Embryonic facial prominence (tissue), 1 donor: Measurements from ENCODE around the gene MED10.
"Not testable (repeated sequence)": the region's sequence is repeated elsewhere in the genome, so short reads cannot be mapped to it uniquely, and the experiment has no call there.

ENCODE experiments used
- DNase-seq: peaks from one replicate; pipeline ENCODE4 v3.0.0-alpha.2; 2016; ENCODE audit errors: extremely low spot score

MED10 gene

GRCh38 chr5:6373081-6373846, 5.1 kb downstream of the MED10 start:
- no peak for DNase-seq

- DNase-seq: no peak
Observed at GRCh38 chr5:6372251-6373080, 5.9 kb downstream of the MED10 start.

GRCh38 chr5:6371079-6371810, 7.1 kb downstream of the MED10 start:
- no peak for DNase-seq

GRCh38 chr5:6370580-6370979, 7.8 kb downstream of the MED10 start:
- DNase-seq: no peak

- DNase-seq: no peak
Observed at GRCh38 chr5:6365977-6366590, 12.3 kb downstream of the MED10 start.

- DNase-seq: no peak
Observed at GRCh38 chr5:6365142-6365976, 13.0 kb downstream of the MED10 start.

GRCh38 chr5:6363454-6364011, 14.8 kb downstream of the MED10 start:
- not testable (repeated sequence) for DNase-seq

- DNase-seq: no peak
Observed at GRCh38 chr5:6362846-6363245, 15.5 kb downstream of the MED10 start.

- DNase-seq: no peak
Observed at GRCh38 chr5:6361101-6361500, 17.2 kb downstream of the MED10 start.

- DNase-seq: no peak
Observed at GRCh38 chr5:6360323-6361072, 17.8 kb downstream of the MED10 start.

GRCh38 chr5:6359555-6360322, 18.6 kb downstream of the MED10 start:
- no peak for DNase-seq

- no peak for DNase-seq
Observed at GRCh38 chr5:6358434-6358820, 19.9 kb downstream of the MED10 start.

- not testable (repeated sequence) for DNase-seq
Observed at GRCh38 chr5:6357817-6358433, 20.4 kb downstream of the MED10 start.

- DNase-seq: no peak
Observed at GRCh38 chr5:6356578-6357164, 21.7 kb downstream of the MED10 start.

GRCh38 chr5:6355294-6355693, 23.1 kb downstream of the MED10 start:
- no peak for DNase-seq

- DNase-seq: no peak
Observed at GRCh38 chr5:6354848-6355247, 23.5 kb downstream of the MED10 start.

GRCh38 chr5:6353602-6354302, 24.6 kb downstream of the MED10 start:
- no peak for DNase-seq
